Cardiac fibroblast (primary cell): Measurements from ENCODE around the gene OSBPL5.

Source experiments
- DNase-seq, 2 donors: peaks; one replicate each; pipeline versions ENCODE4 v3.0.0 to v3.0.0-alpha.2; 2010; ENCODE audit warnings: low read depth in 2 of 2
- H3K4me3 ChIP-seq, 2 donors: replicated peaks in 1 of 2; 1 replicate in 1 of 2; 2 replicates in 1 of 2; pipeline ENCODE4 v1.5.1; 2011; ENCODE audit warnings: low read depth in 2 of 2, low read length in 2 of 2, mild to moderate bottlenecking in 2 of 2, moderate library complexity in 1 of 2
- CTCF ChIP-seq: IDR thresholded peaks from one replicate; pipeline ENCODE4 v1.5.1; 2011; ENCODE audit warnings: low read depth, mild to moderate bottlenecking, low read length, inconsistent platforms

The OSBPL5 gene

GRCh38 chr11:3201677-3202181 lies 36.6 kb upstream of the OSBPL5 start:
- TF ChIP-seq CTCF = no peak
- no peak for DNase-seq
- no peak overlapping the region for H3K4me3 ChIP-seq

- TF ChIP-seq CTCF = no peak
- H3K4me3 ChIP-seq = no peak overlapping the region
- no peak for DNase-seq
These were observed 36.0 kb upstream of the OSBPL5 start for GRCh38 chr11:3201112-3201581.

- no peak overlapping the region for H3K4me3 ChIP-seq
- no peak for TF ChIP-seq CTCF
- no peak for DNase-seq
These were observed 35.4 kb upstream of the OSBPL5 start for GRCh38 chr11:3200388-3201111.

GRCh38 chr11:3199537-3200295 lies 34.6 kb upstream of the OSBPL5 start:
- no peak for DNase-seq

GRCh38 chr11:3198815-3199214 lies 33.7 kb upstream of the OSBPL5 start:
- TF ChIP-seq CTCF = no peak

More at GRCh38 chr11:3199537-3200295, 34.6 kb upstream of the OSBPL5 start:
- no peak overlapping the region for H3K4me3 ChIP-seq
- no peak for TF ChIP-seq CTCF

GRCh38 chr11:3197878-3198528 lies 32.9 kb upstream of the OSBPL5 start:
- H3K4me3 ChIP-seq = no peak overlapping the region
- no peak for DNase-seq
- no peak for TF ChIP-seq CTCF

More at GRCh38 chr11:3198815-3199214, 33.7 kb upstream of the OSBPL5 start:
- no peak overlapping the region for H3K4me3 ChIP-seq
- DNase-seq = no peak
